ENCODE data around the gene MT1G.
"Not testable (repeated sequence)": the region's sequence is repeated elsewhere in the genome, so short reads cannot be mapped to it uniquely, and the experiment has no call there.

MT1G gene

GRCh38 chr16:56667581-56668571 lies at the start of gene MT1G:
MT1G (minus strand) TSS chr16:56668065; CDS start chr16:56667993, 72 bp downstream.
- no peak for DNase-seq

GRCh38 chr16:56717532-56717931 lies 49.7 kb upstream of the MT1G start:
- DNase-seq = not testable (repeated sequence)

GRCh38 chr16:56716761-56717160 lies 48.9 kb upstream of the MT1G start:
- no peak for DNase-seq

GRCh38 chr16:56715126-56715525 lies 47.3 kb upstream of the MT1G start:
- DNase-seq = no peak

- DNase-seq = no peak
These were observed 45.9 kb upstream of the MT1G start for GRCh38 chr16:56713794-56714193.

GRCh38 chr16:56711862-56712261 lies 44.0 kb upstream of the MT1G start:
- DNase-seq = no peak

GRCh38 chr16:56710181-56710737 lies 42.4 kb upstream of the MT1G start:
- DNase-seq = no peak

- DNase-seq = no peak
These were observed 41.7 kb upstream of the MT1G start for GRCh38 chr16:56709443-56710040.

- peak; percentile 6 for DNase-seq
These were observed 40.9 kb upstream of the MT1G start for GRCh38 chr16:56708525-56709442.

- no peak for DNase-seq
These were observed 35.0 kb upstream of the MT1G start for GRCh38 chr16:56702836-56703235.

GRCh38 chr16:56701534-56701933 lies 33.7 kb upstream of the MT1G start:
- DNase-seq = no peak

GRCh38 chr16:56700631-56701030 lies 32.8 kb upstream of the MT1G start:
- no peak for DNase-seq

- DNase-seq = no peak
These were observed 32.3 kb upstream of the MT1G start for GRCh38 chr16:56700195-56700594.

GRCh38 chr16:56697456-56698155 lies 29.7 kb upstream of the MT1G start:
- no peak for DNase-seq

GRCh38 chr16:56695246-56695645 lies 27.4 kb upstream of the MT1G start:
- no peak for DNase-seq

GRCh38 chr16:56691885-56692284 lies 24.0 kb upstream of the MT1G start:
- no peak for DNase-seq

GRCh38 chr16:56690420-56691122 lies 22.7 kb upstream of the MT1G start:
- DNase-seq = no peak

- DNase-seq = no peak
These were observed 21.3 kb upstream of the MT1G start for GRCh38 chr16:56689171-56689570.

GRCh38 chr16:56688762-56689161 lies 20.9 kb upstream of the MT1G start:
- DNase-seq = no peak

- no peak for DNase-seq
These were observed 18.9 kb upstream of the MT1G start for GRCh38 chr16:56686758-56687157.

- DNase-seq = no peak
These were observed 17.2 kb upstream of the MT1G start for GRCh38 chr16:56684926-56685590.

All from CD4-positive, alpha-beta T cell treated with Interferon gamma for 1 hour (primary cell).